ENCODE results near the gene ALX4.

GRCh38 chr11:44212128-44212527 lies 97.8 kb downstream of the ALX4 start:
- TF ChIP-seq ZNF274 (IDR thresholded peaks at IDR 0.05; ENCODE audit: low read depth, low read length) = no peak
- TF ChIP-seq SUZ12 (IDR thresholded peaks at IDR 0.05; ENCODE audit: extremely low read depth, insufficient read depth, insufficient read length) = no peak

All from NT2/D1 (cell line).